ENCODE data around the gene CALR3. TPM values are rescaled to one million over a fixed set of nuclear protein-coding genes. Genes with fewer than 3 reads are reported as not detected.

CALR3 gene
- total RNA-seq, 6 experiments from 2014 or later, result not detected

DNA sequence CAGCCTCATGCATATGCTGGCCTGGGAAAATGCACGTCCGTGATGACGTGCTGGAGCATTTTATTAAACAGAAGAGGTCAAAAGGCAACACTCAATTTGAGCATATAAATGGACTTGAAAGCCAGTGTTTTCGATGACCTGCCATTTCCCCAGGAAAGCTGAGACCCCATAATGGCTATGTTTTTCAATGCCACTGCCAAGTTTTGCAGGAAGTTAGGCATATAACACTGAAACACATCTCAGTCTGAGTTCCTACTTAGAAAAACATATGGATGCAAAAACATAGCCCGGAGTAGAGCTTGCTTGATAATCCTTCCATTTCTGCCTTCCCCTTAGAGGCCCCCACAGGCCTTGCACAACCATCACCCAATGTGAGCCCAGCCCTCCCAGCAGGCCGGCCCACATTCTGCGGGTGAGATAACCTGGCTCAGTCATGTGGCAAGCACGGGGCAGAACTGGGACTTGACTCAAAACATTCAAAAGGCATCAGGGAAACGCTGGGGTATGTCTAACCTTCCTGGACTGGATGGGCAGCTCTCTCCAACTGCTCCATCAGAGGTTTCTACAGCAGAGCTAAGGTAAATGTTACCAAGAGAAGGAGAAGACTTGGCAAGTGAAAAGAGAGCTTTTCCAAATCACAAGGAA is 49.1 kb downstream of the CALR3 start:
- H3K4me3 Mint-ChIP-seq, result peak overlapping the region; percentile 40
- TF ChIP-seq, protein P1, sequence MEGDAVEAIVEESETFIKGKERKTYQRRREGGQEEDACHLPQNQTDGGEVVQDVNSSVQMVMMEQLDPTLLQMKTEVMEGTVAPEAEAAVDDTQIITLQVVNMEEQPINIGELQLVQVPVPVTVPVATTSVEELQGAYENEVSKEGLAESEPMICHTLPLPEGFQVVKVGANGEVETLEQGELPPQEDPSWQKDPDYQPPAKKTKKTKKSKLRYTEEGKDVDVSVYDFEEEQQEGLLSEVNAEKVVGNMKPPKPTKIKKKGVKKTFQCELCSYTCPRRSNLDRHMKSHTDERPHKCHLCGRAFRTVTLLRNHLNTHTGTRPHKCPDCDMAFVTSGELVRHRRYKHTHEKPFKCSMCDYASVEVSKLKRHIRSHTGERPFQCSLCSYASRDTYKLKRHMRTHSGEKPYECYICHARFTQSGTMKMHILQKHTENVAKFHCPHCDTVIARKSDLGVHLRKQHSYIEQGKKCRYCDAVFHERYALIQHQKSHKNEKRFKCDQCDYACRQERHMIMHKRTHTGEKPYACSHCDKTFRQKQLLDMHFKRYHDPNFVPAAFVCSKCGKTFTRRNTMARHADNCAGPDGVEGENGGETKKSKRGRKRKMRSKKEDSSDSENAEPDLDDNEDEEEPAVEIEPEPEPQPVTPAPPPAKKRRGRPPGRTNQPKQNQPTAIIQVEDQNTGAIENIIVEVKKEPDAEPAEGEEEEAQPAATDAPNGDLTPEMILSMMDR (IDR thresholded peaks at IDR 0.05), result no peak
- peak; percentile 76 for DNase-seq
- peaks cover 2% of the 10 kb centered on the region; the same call in 1 of the 2 replicates for H3K27me3 Mint-ChIP-seq (ENCODE audit: insufficient read depth)
- H3K4me1 Mint-ChIP-seq (ENCODE audit: low read depth), result peaks cover 53% of the 10 kb centered on the region
- H3K36me3 Mint-ChIP-seq (ENCODE audit: low read depth), result peaks cover 12% of the 10 kb centered on the region
- peak overlapping the region; percentile 71 for H3K27ac Mint-ChIP-seq
- no peaks in the 10 kb centered on the region for H3K9me3 Mint-ChIP-seq

DNA sequence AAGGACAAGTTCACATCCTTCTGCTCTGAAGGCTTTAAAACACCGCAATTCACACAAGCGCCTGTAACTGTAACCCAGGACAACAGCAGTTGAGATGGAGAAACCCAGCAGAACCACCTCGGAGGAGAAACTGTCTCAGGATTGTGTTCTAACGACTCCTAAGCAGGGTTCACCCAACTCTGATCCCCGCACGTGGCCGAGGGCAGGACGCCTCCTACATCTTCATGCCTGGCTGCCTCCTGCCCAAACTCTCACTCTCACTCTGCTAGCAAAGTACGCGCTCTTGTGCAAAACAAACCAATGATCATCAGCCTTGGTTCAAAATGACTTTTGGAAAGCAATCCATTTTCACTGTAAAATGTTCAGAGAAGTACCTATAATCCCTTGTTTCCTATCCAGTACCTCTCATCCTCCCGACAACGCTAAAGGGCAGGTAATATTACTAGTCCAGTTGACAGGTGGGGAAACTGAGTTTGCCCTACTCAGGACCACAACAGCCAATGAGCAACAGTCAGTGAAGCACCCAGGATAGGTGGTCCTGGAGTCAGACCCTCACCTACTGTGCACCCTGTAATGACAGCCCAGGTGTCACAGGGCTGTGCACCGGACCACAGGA is 49.8 kb downstream of the CALR3 start:
- peaks cover 12% of the 10 kb centered on the region for H3K36me3 Mint-ChIP-seq (ENCODE audit: low read depth)
- TF ChIP-seq, protein P1 (IDR thresholded peaks at IDR 0.05), result no peak
- no peaks in the 10 kb centered on the region for H3K9me3 Mint-ChIP-seq
- no peak for DNase-seq
- no peak overlapping the region; the same call in 1 of the 2 replicates for H3K27ac Mint-ChIP-seq
- H3K4me1 Mint-ChIP-seq (ENCODE audit: low read depth), result peaks cover 53% of the 10 kb centered on the region
- H3K27me3 Mint-ChIP-seq (ENCODE audit: insufficient read depth), result peaks cover 2% of the 10 kb centered on the region; the same call in 1 of the 2 replicates
- no peak overlapping the region for H3K4me3 Mint-ChIP-seq

DNA sequence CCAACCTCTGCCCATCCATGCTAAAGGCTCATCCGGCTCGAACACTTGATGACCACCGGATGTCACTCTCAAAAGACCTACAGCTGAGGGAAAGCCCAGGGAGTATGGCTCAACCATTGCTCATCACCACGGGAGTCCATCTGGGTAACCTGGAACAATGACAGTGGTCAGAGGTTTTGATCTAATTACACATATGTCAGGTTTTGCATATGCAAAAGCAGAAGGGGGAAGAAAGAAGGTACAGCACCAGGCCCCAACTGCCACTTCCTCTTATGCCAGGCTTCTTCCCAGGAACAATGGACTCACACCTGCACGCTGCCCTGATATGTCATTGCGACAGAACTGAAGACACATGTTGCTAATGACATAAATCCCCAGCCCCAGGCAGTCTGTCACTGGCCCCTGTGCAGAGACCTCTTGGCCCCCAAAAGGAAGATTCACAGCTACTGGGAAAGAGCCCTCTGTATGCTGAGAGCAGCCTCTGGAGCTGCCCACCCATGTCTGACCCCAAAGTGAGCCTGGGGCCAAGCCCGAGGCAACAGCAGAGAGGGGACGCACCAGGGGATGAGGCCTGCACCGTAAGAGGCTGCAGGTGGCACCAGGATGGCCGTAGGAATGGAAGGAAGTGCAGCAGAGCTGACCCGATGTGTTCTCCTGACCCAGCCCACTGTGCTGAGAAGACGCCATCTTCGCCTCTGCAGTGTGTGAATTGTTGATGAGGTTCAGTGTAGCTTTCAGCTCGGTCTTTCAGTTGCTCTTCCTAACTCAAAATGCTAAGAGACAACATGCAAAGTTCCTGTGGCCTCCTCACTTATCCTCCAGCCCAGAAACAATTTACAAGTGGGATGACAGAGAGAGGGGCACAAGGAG is 50.5 kb downstream of the CALR3 start:
- TF ChIP-seq, protein P1 (IDR thresholded peaks at IDR 0.05), result no peak
- no peak overlapping the region for H3K4me3 Mint-ChIP-seq
- peaks cover 2% of the 10 kb centered on the region; the same call in 1 of the 2 replicates for H3K27me3 Mint-ChIP-seq (ENCODE audit: insufficient read depth)
- H3K9me3 Mint-ChIP-seq, result no peaks in the 10 kb centered on the region
- H3K4me1 Mint-ChIP-seq (ENCODE audit: low read depth), result peaks cover 53% of the 10 kb centered on the region
- peak overlapping the region; percentile 16; the same call in 1 of the 2 replicates for H3K27ac Mint-ChIP-seq
- H3K36me3 Mint-ChIP-seq (ENCODE audit: low read depth), result peaks cover 12% of the 10 kb centered on the region
- DNase-seq, result peak; percentile 28

DNA sequence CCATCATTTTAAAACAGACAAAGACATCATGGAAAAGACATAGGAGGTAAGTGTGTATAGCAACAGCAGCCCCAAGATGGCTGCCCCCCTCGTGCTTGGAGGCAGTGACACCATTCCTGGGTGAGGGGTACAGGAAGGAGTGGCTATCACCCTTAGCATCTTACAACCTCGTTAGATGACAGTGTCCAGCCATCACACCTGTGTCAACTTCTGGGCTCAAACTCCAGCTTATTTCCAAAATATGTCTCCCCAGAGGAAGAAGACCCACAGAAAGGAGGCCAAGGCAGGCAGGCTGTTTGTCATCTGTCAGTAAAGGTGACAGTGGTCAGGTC is 51.7 kb downstream of the CALR3 start:
- Mint-ChIP-seq H3K4me1 (ENCODE audit: low read depth) (peaks cover 44% of the 10 kb centered on the region), H3K9me3 (no peaks in the 10 kb centered on the region), H3K27ac (no peak overlapping the region), H3K36me3 (ENCODE audit: low read depth) (peaks cover 5% of the 10 kb centered on the region; the same call in 1 of the 2 replicates), H3K27me3 (ENCODE audit: insufficient read depth) (peaks cover 2% of the 10 kb centered on the region; the same call in 1 of the 2 replicates), H3K4me3 (no peak overlapping the region)
- TF ChIP-seq, protein P1 (IDR thresholded peaks at IDR 0.05), result no peak
- DNase-seq, result no peak

DNA sequence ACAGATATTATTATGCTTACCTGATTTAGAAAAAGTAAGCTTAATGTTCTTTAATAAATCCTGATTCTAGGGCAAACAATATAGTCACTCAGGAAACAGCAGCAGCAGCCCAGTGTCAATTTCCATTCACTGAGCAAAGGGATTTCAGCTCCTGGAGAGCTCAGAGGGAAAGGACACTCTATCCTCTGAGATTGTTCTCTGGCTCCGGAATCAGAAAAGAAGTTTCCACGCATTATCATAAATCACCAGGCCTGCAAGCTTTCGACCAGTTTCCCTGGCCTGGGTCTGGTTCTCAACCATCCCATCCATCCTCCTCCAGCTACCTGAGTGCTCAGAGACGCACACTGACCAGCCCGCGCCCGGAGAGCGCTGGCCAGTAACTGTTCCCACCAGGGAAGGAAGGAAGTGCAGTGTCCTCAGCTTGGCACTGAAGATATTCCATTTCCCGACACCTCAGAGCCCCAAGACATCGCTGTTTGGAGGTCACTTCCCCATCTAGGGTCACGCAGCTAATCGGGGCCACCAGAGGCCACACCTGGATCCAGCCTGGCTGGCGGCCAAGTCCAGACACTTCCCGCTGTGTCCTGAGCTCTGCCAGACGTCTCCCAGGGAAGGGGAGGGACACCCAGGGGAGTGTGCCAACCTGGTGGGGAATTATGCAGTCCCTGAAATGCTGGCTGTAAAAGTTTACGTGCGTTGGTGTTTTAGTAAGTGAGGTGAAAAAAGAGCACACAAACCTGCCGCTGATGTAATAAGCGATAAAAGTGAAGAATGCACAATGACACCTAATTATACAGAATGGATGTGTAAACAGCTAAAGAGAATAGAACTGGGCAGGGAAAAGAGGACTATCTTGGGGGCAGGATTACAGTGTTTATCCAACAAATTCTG is 53.3 kb downstream of the CALR3 start:
- Mint-ChIP-seq H3K27me3 (ENCODE audit: insufficient read depth) (no peaks in the 10 kb centered on the region), H3K9me3 (no peaks in the 10 kb centered on the region), H3K27ac (no peak overlapping the region), H3K4me1 (ENCODE audit: low read depth) (peaks cover 35% of the 10 kb centered on the region), H3K4me3 (no peak overlapping the region), H3K36me3 (ENCODE audit: low read depth) (peaks cover 5% of the 10 kb centered on the region; the same call in 1 of the 2 replicates)
- no peak for DNase-seq
- TF ChIP-seq, protein P1 (IDR thresholded peaks at IDR 0.05), result no peak

Measured in HFFc6 (cell line).